HG03354 (cell line): ENCODE measurements around the gene SMAD3.

Source experiments
- ATAC-seq: cut with Tn5 transposase; IDR thresholded peaks from one replicate; pipeline ENCODE4 v1.9.1; 2021; ENCODE audit warnings: mild to moderate bottlenecking; ENCODE audit not compliant: unreplicated experiment, poor library complexity, severe bottlenecking

SMAD3 gene

DNA sequence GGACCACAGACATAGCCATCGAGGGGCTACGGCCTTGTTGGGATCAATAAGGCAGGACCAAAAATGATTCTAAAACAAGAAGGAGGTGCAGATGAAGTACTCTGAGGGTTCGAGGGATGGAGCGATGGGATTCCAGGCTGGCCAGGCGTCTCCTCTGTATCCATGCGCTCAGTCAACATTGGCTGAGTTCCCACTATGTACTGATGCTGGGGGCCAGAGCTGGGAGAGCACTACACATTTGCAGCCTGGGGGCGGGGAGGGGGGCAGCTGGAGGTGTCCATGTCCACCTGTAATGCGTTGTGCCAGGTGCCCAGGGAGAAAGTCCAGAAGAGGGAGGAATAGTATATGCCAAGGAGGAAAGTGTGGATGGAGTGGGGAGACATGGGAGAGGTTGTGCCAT is 107.6 kb downstream of the SMAD3 start:
- no peak for ATAC-seq

DNA sequence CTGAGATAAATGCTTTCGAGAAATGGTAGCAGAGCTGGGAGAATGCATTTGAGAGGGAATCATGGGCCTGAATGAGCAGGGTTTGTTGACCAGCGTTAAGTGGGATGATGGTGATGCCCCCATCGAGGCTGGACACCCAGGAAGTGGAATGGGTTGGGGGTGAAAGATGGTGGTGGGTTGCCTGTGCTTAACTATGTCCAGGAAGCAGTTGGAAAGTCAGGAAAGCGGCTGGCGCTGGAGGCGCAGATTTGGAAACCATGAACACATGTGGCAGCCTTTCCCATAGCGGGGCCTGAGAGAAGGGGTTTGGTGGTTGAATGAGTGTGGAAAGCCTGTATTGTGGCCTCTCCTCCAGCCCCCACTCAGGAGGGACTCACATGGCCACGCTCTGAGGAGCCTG is 108.4 kb downstream of the SMAD3 start:
- ATAC-seq: no peak

- no peak for ATAC-seq
Measured at GRCh38 chr15:67174446-67174845, 109.0 kb downstream of the SMAD3 start.

- no peak for ATAC-seq
Measured at GRCh38 chr15:67174864-67175573, 109.6 kb downstream of the SMAD3 start.

DNA sequence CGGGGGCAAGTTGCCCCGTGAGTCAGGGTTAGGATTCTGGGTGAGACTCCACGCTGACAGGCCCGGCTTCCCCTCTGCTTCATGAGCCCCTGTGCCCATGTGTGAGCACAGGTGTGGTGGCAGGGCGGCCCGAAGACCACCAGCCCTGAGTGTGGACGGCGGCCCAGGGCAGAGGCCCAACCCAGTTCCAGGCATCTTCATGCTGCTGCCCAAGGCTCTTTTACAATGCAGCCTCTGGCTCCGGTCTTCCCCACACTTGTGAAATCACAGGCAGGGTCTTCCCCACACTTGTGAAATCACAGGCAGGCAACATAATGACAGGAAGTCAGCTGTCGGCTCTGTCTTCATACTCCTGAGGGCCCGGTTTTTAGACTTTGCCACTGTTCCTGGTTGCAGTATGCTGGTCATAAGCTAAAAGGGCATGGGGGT is 110.3 kb downstream of the SMAD3 start:
- no peak for ATAC-seq

GRCh38 chr15:67176195-67176971 is 111.0 kb downstream of the SMAD3 start:
- ATAC-seq: no peak

- ATAC-seq: no peak
Measured at GRCh38 chr15:67177752-67178151, 112.3 kb downstream of the SMAD3 start.

DNA sequence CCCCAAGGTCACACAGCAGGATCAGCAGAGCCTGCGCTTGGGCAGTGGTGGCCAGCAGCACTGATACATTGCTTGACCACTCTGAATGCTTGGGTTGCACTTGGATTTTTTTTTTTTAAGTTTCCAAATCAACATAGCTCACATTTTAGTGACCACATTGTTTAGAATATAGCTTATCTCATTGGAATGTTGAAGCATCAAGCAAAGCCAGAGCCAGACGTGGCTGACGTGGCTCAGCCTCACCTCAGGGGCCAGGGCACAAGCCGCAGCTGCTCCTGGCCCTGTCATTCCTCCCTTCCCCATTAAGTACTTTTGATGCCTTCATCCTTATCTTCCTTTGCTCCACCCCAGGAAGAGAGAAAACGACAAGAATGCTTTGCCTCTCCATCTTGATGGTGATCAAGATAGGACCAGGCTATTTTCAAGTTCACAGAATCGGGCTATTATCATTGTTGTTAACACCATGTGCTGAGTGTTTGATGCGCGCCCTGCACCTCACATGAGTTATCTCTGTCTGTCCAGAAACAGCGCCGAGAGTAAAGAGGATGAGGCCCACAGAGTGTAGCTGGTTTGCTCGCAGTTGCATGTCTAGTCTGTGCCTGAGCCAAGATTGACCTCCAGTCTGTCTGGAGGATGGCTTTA is 113.3 kb downstream of the SMAD3 start:
- no peak for ATAC-seq

- ATAC-seq: no peak
Measured at GRCh38 chr15:67179411-67179995, 114.1 kb downstream of the SMAD3 start.

DNA sequence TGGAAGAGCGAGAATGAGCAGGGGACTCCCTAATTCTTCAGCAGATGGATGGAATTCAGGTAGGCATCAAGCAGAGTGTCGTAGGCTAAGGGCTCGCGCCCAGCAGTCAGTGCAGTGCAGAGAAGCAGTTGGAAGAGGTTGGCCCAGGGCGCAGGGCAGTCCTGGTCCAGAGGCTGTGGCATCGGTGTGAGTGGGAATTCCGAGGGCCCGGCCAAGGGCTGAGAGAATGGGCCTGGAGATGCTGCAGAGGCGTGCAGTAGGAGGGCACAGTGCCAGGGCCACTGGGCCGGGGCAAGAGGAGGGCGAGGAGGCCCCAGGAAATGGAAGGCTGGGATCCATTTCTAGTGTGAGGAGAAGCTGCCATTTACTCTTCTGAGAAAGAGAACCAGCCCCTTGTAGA is 114.6 kb downstream of the SMAD3 start:
- ATAC-seq: no peak

DNA sequence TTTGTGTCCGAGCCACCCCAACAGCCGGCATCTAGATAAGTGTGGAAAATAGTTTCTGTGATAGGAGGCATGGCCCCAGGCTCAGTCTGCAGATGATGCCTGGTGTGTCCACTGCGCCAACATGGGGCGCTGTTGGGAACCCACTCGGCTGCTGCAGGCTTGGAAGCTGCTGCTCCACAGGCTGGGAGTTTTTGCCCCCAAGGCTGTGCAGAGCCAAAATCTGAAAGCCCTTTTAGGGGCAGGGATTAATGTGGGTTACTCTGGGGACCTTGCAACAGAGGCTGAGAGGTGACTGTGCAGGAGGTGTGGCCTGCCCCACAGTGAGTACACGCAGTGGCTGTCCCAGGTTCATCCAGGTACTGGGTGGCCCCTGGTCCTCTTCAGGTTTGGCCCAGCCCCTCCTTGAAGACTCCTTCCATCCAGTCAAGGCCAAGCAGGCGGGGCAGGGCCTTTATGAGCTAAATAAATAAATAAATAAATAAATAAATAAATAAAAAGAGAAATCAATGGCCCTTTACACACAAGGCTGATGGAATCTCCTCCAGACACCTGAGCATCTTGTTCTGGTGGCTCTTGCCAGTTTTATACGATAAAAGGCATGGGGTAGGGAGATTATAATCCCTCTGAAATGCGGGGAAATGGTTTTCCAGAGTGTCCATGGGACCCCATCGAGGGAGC is 115.3 kb downstream of the SMAD3 start:
- ATAC-seq: no peak

DNA sequence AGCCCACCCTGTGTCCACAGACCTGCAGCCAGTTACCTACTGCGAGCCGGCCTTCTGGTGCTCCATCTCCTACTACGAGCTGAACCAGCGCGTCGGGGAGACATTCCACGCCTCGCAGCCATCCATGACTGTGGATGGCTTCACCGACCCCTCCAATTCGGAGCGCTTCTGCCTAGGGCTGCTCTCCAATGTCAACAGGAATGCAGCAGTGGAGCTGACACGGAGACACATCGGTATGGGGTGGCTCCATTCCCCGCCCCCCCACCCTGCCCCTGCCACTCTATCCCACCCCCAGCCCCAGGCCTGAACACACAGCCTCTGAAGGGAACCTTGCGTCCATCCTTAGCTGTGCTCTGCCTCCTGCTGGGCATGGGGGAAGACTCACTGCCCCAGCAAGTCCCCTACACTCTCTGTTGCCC is 115.8 kb downstream of the SMAD3 start:
- ATAC-seq: no peak

DNA sequence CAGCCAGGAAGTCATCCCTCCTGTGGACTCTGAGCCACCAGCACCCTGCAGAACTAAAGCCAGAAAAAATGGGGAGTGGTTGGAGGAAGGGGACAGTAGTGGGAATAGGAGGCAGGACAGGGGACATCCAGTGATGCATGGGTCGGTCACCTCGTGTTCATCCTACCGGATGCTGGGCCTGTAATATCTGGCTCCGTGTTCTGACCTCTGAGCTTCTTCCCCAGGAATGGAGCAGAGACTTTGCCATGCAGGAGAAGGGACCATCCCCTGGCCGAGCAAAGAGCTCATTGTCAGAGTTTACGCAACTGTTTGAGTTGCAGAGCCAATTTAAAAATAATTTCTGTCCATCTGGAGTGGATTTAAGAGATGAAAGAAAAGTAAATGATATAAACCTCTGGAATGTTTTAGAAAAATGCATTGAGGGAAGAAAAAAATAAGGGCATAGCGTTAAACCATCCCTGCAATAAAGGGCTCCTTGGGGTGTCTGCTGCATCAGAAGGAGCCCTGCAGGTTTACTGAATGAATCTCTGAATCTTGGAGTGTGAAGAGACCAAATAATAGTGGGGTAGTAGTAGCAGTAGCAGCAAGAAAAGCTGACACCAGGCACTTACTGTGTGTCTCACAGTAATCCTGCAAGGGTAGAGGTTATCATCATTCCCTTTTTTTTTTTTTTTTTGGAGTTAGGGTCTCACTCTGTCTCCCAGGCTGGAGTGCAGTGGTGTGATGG is 118.2 kb downstream of the SMAD3 start:
- no peak for ATAC-seq

GRCh38 chr15:67184208-67184925 is 119.0 kb downstream of the SMAD3 start:
- no peak for ATAC-seq

DNA sequence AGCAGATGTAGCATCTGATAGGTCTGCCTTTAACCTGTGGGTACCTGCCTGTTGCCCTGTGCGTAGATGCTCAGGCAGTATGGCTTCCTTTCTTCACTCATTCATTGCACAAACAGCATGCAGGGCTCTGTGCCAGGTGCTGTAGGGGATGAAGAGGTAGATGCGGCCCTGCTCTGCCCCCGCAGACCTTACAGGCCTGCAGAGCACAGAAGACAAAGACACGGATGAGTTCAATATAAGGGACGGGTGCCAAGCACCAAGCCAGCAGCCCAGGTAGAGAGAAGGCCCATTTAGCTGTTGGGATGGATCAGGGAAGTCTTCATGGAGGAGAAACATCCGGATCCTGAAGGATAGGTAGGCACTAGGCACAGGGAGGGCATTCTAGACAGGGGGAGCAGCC is 119.6 kb downstream of the SMAD3 start:
- ATAC-seq: no peak

- no peak for ATAC-seq
Measured at GRCh38 chr15:67185621-67186225, 120.3 kb downstream of the SMAD3 start.

DNA sequence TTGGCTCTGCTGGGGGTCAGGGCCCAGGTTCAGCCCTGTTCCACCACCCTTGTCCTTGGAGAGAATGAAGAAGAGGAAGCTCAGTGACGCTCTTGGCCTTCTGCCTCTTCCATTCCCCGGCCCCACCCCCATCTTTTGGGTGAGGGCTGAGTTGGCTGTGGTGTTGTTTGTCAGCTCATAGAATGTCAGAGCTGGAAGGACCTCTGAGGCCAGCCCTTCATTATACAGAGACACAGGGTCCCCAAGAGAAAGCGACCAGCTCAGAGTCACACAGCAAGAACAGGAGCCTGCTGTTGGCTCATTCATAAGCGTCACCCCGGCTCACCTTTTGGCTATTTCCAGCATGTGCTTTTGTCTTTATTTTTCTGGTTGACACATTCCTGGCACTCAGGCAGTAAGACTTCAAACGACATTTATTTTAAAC is 120.8 kb downstream of the SMAD3 start:
- no peak for ATAC-seq

GRCh38 chr15:67186688-67187087 is 121.3 kb downstream of the SMAD3 start:
- ATAC-seq: no peak
